Astrocyte of the hippocampus (primary cell): Measurements from ENCODE around the gene FAM162A.
"Not testable (repeated sequence)": the region's sequence is repeated elsewhere in the genome, so short reads cannot be mapped to it uniquely, and the experiment has no call there.

Experiments used
- DNase-seq: peaks from one replicate; pipeline ENCODE4 v3.0.0; 2011; ENCODE audit warnings: low read depth, low spot score

The FAM162A gene

GRCh38 chr3:122383771-122384697 lies at the start of gene FAM162A:
FAM162A (plus strand) TSS chr3:122384182; CDS start chr3:122384266, 84 bp downstream.
- peak; percentile 96 for DNase-seq

GRCh38 chr3:122342803-122343202 lies 41.2 kb upstream of the FAM162A start:
- no peak for DNase-seq

- DNase-seq: no peak
These were observed 40.3 kb upstream of the FAM162A start for GRCh38 chr3:122343654-122344053.

GRCh38 chr3:122349171-122349570 lies 34.8 kb upstream of the FAM162A start:
- DNase-seq: no peak

- peak; percentile 26 for DNase-seq
These were observed 33.1 kb upstream of the FAM162A start for GRCh38 chr3:122350814-122351418.

- DNase-seq: no peak
These were observed 32.4 kb upstream of the FAM162A start for GRCh38 chr3:122351612-122352011.

- DNase-seq: peak; percentile 4
These were observed 30.8 kb upstream of the FAM162A start for GRCh38 chr3:122353215-122353614.

GRCh38 chr3:122353893-122354401 lies 30.0 kb upstream of the FAM162A start:
- DNase-seq: no peak

- DNase-seq: no peak
These were observed 28.4 kb upstream of the FAM162A start for GRCh38 chr3:122355612-122356011.

GRCh38 chr3:122356402-122356801 lies 27.6 kb upstream of the FAM162A start:
- DNase-seq: peak; percentile 14

- DNase-seq: peak; percentile 23
These were observed 25.9 kb upstream of the FAM162A start for GRCh38 chr3:122357828-122358702.

GRCh38 chr3:122358703-122359032 lies 25.3 kb upstream of the FAM162A start:
- no peak for DNase-seq

- DNase-seq: no peak
These were observed 22.0 kb upstream of the FAM162A start for GRCh38 chr3:122362026-122362425.

- no peak for DNase-seq
These were observed 19.5 kb upstream of the FAM162A start for GRCh38 chr3:122364490-122364889.

- DNase-seq: no peak
These were observed 18.9 kb upstream of the FAM162A start for GRCh38 chr3:122365073-122365472.

- not testable (repeated sequence) for DNase-seq
These were observed 18.2 kb upstream of the FAM162A start for GRCh38 chr3:122365582-122366378.

- peak; percentile 4 for DNase-seq
These were observed 17.6 kb upstream of the FAM162A start for GRCh38 chr3:122366379-122366749.

- no peak for DNase-seq
These were observed 9.9 kb upstream of the FAM162A start for GRCh38 chr3:122374034-122374433.

GRCh38 chr3:122377975-122378374 lies 6.0 kb upstream of the FAM162A start:
- no peak for DNase-seq

- peak; percentile 91 for DNase-seq
These were observed 905 bp upstream of the FAM162A start, which contains the start of gene MIX23 for GRCh38 chr3:122382888-122383666. MIX23 (minus strand) TSS chr3:122383231; CDS start chr3:122383224, 7 bp downstream.
